K562 (cell line): ENCODE results near the gene PAQR8. TPM values are rescaled to one million over a fixed set of nuclear protein-coding genes. Genes with fewer than 3 reads are reported as not detected.

Experiments used
- FOXM1 ChIP-seq, 2 experiments: fragments of 450-650 bp in 1 of 2; sonication (generic) in 1 of 2; formaldehyde crosslinking in 1 of 2; IDR thresholded peaks; 2 replicates each; pipeline versions ENCODE4 v1.6.1 to v1.9.0; 2017 to 2022; ENCODE audit warnings: low read depth in 2 of 2, mild to moderate bottlenecking in 2 of 2, missing genetic modification reagents in 1 of 2, moderate library complexity in 1 of 2
- HOXB6 ChIP-seq: fragments of 250-450 bp; sonication (Bioruptor Pico); IDR thresholded peaks from 2 replicates; pipeline ENCODE4 v1.5.1; 2022; ENCODE audit warnings: mild to moderate bottlenecking, borderline replicate concordance
- TCF7L2 ChIP-seq: fragments of 150-350 bp; IDR thresholded peaks from 2 replicates; pipeline ENCODE4 v1.6.1; 2016; ENCODE audit warnings: low read depth, mild to moderate bottlenecking, low read length, moderate library complexity
- YY1 ChIP-seq, 3 experiments: IDR thresholded peaks; 2 replicates each; pipeline ENCODE4 v1.6.1; 2011; ENCODE audit warnings: low read length in 2 of 3, mild to moderate bottlenecking in 2 of 3, moderate library complexity in 2 of 3, borderline replicate concordance in 1 of 3, control low read depth in 1 of 3, low read depth in 1 of 3; ENCODE audit not compliant: insufficient read depth in 3 of 3, insufficient replicate concordance in 2 of 3, control insufficient read depth in 1 of 3, insufficient read length in 1 of 3; ENCODE audit errors: extremely low read depth in 1 of 3
- ZFP1 ChIP-seq: fragments of 450-650 bp; formaldehyde crosslinking; IDR thresholded peaks from 2 replicates; pipeline ENCODE4 v1.4.0; 2020; ENCODE audit warnings: mild to moderate bottlenecking, mixed read lengths
- ZNF212 ChIP-seq: fragments of 450-650 bp; formaldehyde crosslinking; IDR thresholded peaks from 2 replicates; pipeline ENCODE4 v1.4.0; 2020; ENCODE audit warnings: mild to moderate bottlenecking
- ZNF224 ChIP-seq: sonication (generic); formaldehyde crosslinking; IDR thresholded peaks from 2 replicates; pipeline ENCODE4 v1.8.0; 2022; ENCODE audit warnings: mild to moderate bottlenecking, missing genetic modification reagents
- ZNF23 ChIP-seq: fragments of 250-450 bp; sonication (Bioruptor Pico); IDR thresholded peaks from 2 replicates; pipeline ENCODE4 v1.4.0; 2020; ENCODE audit warnings: mild to moderate bottlenecking
- polyA plus RNA-seq, 8 experiments: library from polyadenylated mRNA; depleted of rRNA in 4 of 8; stranded (reverse) in 5 of 8; unstranded in 3 of 8; fragments of >200 nt; fragmentation: Nextera tagmentation in 2 of 8; fragmentation: Illumina TruSeq in 1 of 8; extraction: Ambion mirVana in 2 of 8; extraction: Trizol in 1 of 8; gene quantifications; 2 replicates each; pipeline versions ENCODE4 v1.2.1 to v1.2.3, GENCODE V29; 2011 to 2014; ENCODE audit warnings: inconsistent platforms in 1 of 8, missing spikeins in 1 of 8
- total RNA-seq, 7 experiments: library from RNA; depleted of rRNA in 6 of 7; stranded (reverse); fragments of >200 nt in 6 of 7; fragmentation: Illumina TruSeq in 2 of 7; extraction: Trizol in 2 of 7; gene quantifications; 2 replicates each; pipeline versions ENCODE4 v1.2.1 to v1.2.3, GENCODE V29; 2011 to 2021; ENCODE audit warnings: low replicate concordance in 1 of 7
- TF ChIP-seq, protein P1 (sequence below), 2 experiments: fragments of 200-800 bp in 1 of 2; sonication (Bioruptor generic) in 1 of 2; sonication (generic) in 1 of 2; formaldehyde crosslinking in 1 of 2; IDR thresholded peaks in 1 of 2; conservative IDR thresholded peaks in 1 of 2; 2 replicates each; pipeline versions ENCODE4 v1.5.0 to v1.6.1; 2016 to 2020; ENCODE audit warnings: missing compliant biosample characterization in 1 of 2, missing genetic modification characterization in 1 of 2, missing genetic modification reagents in 1 of 2
- TF ChIP-seq, protein P2 (sequence below): fragments of 250-450 bp; sonication (Bioruptor Pico); IDR thresholded peaks from 2 replicates; pipeline ENCODE4 v1.8.0; 2021; ENCODE audit warnings: moderate library complexity, mild to moderate bottlenecking, inconsistent platforms
- TF ChIP-seq, protein P3 (sequence below): fragments of 450-650 bp; formaldehyde crosslinking; conservative IDR thresholded peaks from 2 replicates; pipeline ENCODE4 v1.4.0; 2022; ENCODE audit warnings: mild to moderate bottlenecking, missing genetic modification characterization
- TF ChIP-seq, protein P4 (sequence below): fragments of 250-450 bp; sonication (Bioruptor Pico); IDR thresholded peaks from 2 replicates; pipeline ENCODE4 v1.4.0; 2020; ENCODE audit warnings: mild to moderate bottlenecking, moderate library complexity, borderline replicate concordance
- TF ChIP-seq, protein P5 (sequence below): sonication (generic); formaldehyde crosslinking; IDR thresholded peaks from 2 replicates; pipeline ENCODE4 v1.4.0; 2020; ENCODE audit warnings: mild to moderate bottlenecking, missing genetic modification reagents
- TF ChIP-seq, protein P6 (sequence below): fragments of 250-450 bp; sonication (Bioruptor Pico); IDR thresholded peaks from 2 replicates; pipeline ENCODE4 v1.5.1; 2021; ENCODE audit warnings: mild to moderate bottlenecking

The PAQR8 gene
- total and polyA plus RNA-seq, 9 of the 15 experiments (the other 6 are each of a cell fraction or from before 2014, with no cell fraction given): 1.4 to 10.2 (median 3.5) TPM

DNA sequence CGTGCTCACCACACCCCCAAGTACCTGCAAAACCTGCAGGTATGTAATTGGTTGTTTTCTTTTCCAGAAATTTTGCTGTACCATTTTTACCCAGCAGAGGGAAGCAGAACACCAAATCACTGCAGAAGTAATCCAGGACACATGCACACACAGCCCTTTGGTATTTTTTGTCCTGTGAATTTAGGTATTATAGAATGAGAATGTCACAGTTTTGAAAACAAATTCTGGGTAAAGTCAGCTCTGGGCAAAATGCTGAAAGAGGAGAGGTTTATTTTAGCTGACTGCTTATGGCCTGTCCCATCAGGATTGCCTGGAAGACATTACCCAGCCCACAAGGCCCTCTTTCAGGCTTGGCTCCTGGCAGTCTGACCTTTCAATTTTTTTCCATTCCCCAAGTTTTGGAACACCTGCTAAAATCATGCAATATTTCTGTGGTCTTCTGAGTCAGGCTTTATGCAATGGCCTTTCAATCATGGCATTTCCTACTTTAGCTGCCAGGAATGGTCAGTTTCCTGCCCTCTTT is 54.7 kb downstream of the PAQR8 start (continued):
- TF ChIP-seq ZNF224 (CRISPR knock-in tag) (no peak), ZNF212 (no peak), FOXM1 (IDR thresholded peaks at IDR 0.05; ENCODE audit: low read depth) (no peak), FOXM1 (CRISPR knock-in tag; IDR thresholded peaks at IDR 0.05; ENCODE audit: low read depth) (no peak), ZNF23 (CRISPR knock-in tag) (no peak), TCF7L2 (no peak), ZFP1 (CRISPR knock-in tag) (no peak), YY1 (IDR thresholded peaks at IDR 0.05; ENCODE audit: borderline replicate concordance in 1 of 3, control insufficient read depth in 1 of 3, extremely low read depth in 1 of 3, insufficient read depth in 3 of 3, insufficient read length in 1 of 3, insufficient replicate concordance in 2 of 3, low read depth in 1 of 3, low read length in 2 of 3) (no peak), HOXB6 (no peak)
- TF ChIP-seq, protein P1, sequence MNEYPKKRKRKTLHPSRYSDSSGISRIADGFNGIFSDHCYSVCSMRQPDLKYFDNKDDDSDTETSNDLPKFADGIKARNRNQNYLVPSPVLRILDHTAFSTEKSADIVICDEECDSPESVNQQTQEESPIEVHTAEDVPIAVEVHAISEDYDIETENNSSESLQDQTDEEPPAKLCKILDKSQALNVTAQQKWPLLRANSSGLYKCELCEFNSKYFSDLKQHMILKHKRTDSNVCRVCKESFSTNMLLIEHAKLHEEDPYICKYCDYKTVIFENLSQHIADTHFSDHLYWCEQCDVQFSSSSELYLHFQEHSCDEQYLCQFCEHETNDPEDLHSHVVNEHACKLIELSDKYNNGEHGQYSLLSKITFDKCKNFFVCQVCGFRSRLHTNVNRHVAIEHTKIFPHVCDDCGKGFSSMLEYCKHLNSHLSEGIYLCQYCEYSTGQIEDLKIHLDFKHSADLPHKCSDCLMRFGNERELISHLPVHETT (CRISPR knock-in tag; conservative IDR thresholded peaks at IDR 0.05 in 1 of 2, IDR thresholded peaks at IDR 0.05 in 1 of 2): no peak
- TF ChIP-seq, protein P2, sequence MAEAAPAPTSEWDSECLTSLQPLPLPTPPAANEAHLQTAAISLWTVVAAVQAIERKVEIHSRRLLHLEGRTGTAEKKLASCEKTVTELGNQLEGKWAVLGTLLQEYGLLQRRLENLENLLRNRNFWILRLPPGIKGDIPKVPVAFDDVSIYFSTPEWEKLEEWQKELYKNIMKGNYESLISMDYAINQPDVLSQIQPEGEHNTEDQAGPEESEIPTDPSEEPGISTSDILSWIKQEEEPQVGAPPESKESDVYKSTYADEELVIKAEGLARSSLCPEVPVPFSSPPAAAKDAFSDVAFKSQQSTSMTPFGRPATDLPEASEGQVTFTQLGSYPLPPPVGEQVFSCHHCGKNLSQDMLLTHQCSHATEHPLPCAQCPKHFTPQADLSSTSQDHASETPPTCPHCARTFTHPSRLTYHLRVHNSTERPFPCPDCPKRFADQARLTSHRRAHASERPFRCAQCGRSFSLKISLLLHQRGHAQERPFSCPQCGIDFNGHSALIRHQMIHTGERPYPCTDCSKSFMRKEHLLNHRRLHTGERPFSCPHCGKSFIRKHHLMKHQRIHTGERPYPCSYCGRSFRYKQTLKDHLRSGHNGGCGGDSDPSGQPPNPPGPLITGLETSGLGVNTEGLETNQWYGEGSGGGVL (CRISPR knock-in tag): no peak
- TF ChIP-seq, protein P3, sequence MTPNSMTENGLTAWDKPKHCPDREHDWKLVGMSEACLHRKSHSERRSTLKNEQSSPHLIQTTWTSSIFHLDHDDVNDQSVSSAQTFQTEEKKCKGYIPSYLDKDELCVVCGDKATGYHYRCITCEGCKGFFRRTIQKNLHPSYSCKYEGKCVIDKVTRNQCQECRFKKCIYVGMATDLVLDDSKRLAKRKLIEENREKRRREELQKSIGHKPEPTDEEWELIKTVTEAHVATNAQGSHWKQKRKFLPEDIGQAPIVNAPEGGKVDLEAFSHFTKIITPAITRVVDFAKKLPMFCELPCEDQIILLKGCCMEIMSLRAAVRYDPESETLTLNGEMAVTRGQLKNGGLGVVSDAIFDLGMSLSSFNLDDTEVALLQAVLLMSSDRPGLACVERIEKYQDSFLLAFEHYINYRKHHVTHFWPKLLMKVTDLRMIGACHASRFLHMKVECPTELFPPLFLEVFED (CRISPR knock-in tag): no peak
- TF ChIP-seq, protein P4, sequence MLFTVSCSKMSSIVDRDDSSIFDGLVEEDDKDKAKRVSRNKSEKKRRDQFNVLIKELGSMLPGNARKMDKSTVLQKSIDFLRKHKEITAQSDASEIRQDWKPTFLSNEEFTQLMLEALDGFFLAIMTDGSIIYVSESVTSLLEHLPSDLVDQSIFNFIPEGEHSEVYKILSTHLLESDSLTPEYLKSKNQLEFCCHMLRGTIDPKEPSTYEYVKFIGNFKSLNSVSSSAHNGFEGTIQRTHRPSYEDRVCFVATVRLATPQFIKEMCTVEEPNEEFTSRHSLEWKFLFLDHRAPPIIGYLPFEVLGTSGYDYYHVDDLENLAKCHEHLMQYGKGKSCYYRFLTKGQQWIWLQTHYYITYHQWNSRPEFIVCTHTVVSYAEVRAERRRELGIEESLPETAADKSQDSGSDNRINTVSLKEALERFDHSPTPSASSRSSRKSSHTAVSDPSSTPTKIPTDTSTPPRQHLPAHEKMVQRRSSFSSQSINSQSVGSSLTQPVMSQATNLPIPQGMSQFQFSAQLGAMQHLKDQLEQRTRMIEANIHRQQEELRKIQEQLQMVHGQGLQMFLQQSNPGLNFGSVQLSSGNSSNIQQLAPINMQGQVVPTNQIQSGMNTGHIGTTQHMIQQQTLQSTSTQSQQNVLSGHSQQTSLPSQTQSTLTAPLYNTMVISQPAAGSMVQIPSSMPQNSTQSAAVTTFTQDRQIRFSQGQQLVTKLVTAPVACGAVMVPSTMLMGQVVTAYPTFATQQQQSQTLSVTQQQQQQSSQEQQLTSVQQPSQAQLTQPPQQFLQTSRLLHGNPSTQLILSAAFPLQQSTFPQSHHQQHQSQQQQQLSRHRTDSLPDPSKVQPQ (CRISPR knock-in tag): no peak
- TF ChIP-seq, protein P5, sequence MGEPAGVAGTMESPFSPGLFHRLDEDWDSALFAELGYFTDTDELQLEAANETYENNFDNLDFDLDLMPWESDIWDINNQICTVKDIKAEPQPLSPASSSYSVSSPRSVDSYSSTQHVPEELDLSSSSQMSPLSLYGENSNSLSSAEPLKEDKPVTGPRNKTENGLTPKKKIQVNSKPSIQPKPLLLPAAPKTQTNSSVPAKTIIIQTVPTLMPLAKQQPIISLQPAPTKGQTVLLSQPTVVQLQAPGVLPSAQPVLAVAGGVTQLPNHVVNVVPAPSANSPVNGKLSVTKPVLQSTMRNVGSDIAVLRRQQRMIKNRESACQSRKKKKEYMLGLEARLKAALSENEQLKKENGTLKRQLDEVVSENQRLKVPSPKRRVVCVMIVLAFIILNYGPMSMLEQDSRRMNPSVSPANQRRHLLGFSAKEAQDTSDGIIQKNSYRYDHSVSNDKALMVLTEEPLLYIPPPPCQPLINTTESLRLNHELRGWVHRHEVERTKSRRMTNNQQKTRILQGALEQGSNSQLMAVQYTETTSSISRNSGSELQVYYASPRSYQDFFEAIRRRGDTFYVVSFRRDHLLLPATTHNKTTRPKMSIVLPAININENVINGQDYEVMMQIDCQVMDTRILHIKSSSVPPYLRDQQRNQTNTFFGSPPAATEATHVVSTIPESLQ (CRISPR knock-in tag): no peak
- TF ChIP-seq, protein P6, sequence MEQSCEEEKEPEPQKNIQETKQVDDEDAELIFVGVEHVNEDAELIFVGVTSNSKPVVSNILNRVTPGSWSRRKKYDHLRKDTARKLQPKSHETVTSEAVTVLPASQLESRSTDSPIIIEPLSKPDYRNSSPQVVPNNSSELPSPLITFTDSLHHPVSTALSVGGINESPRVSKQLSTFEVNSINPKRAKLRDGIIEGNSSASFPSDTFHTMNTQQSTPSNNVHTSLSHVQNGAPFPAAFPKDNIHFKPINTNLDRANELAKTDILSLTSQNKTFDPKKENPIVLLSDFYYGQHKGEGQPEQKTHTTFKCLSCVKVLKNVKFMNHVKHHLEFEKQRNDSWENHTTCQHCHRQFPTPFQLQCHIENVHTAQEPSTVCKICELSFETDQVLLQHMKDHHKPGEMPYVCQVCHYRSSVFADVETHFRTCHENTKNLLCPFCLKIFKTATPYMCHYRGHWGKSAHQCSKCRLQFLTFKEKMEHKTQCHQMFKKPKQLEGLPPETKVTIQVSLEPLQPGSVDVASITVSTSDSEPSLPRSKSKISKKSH (CRISPR knock-in tag): no peak
